ENCODE measurements around the gene TUBB. TPM values are rescaled to one million over a fixed set of nuclear protein-coding genes. Genes with fewer than 3 reads are reported as not detected.

The TUBB gene
- total and polyA plus RNA-seq, 2 donors (not counting 3 experiments of a cell fraction or from before 2014, with no cell fraction given) = 1,276 to 1,408 TPM

DNA sequence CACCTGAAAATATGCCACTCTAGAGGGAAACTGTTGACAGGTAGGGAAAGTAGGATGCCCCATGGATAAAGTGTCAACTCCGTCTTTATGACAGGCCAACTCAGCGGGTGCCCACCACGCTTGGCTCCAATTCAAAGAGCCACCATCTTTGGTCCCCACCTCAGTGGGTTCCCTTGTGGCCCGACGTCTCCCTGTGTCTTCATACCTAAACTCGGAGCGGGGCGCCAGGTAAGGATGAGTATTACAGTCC lies 3.3 kb upstream of the TUBB start:
- FAIRE-seq = no peak
- H3K4me2 ChIP-seq (ENCODE audit: insufficient read depth, low read length) = peak overlapping the region; percentile 92

More for the DNA sequence above, 3.3 kb upstream of the TUBB start:
- Histone ChIP-seq H3K79me2 (ENCODE audit: control insufficient read depth, insufficient read depth, low read length) (peaks cover 30% of the 10 kb centered on the region), H4K20me1 (replicated peaks; ENCODE audit: control insufficient read depth, extremely low read depth, insufficient read depth, low read length) (no peaks in the 10 kb centered on the region), H3K36me3 (ENCODE audit: control insufficient read depth in 2 of 2, extremely low read depth in 1 of 2, insufficient read depth in 2 of 2, low read length in 2 of 2) (peaks cover 0 to 12% of the 10 kb centered on the region in 2 experiments), H3K27ac (ENCODE audit: insufficient read depth, low read depth, low read length) (peak overlapping the region; percentile 78), H3K9me3 (replicated peaks; ENCODE audit: control insufficient read depth, insufficient read depth, low read length) (no peaks in the 10 kb centered on the region), H3K4me1 (ENCODE audit: control insufficient read depth, extremely low read depth, insufficient read depth, low read length) (peaks cover 23% of the 10 kb centered on the region), H3K9ac (replicated peaks; ENCODE audit: extremely low read depth, insufficient read depth, low read length) (peak overlapping the region; percentile 72), H3K27me3 (ENCODE audit: control insufficient read depth in 2 of 2, insufficient read depth in 2 of 2, low read length in 2 of 2) (no peaks in the 10 kb centered on the region), H3K4me3 (replicated peaks in 1 of 3; ENCODE audit: insufficient read depth in 1 of 3, low read depth in 1 of 3, low read length in 3 of 3) (peak overlapping the region; percentile 7 to 80 (median 72)), H3K9me1 (replicated peaks; ENCODE audit: control insufficient read depth, extremely low read depth, insufficient read depth, low read length) (no peaks in the 10 kb centered on the region), H2AFZ (ENCODE audit: low read depth, low read length) (peak overlapping the region; percentile 47)
- intact Hi-C loops (cut with micrococcal nuclease) = loop anchor here (1.0 kb wide), 3 partner anchors 30 to 100 kb away; partner anchors contain the start of genes MRPS18B and PPP1R10
- TF ChIP-seq MYC (IDR thresholded peaks at IDR 0.05; ENCODE audit: low read depth, low read length) (no peak), GATA2 (IDR thresholded peaks at IDR 0.05; ENCODE audit: insufficient read depth, insufficient read length, low read depth, low read length) (no peak), JUN (IDR thresholded peaks at IDR 0.05; ENCODE audit: borderline replicate concordance, insufficient read depth, insufficient read length, low read depth) (no peak), EZH2 (IDR thresholded peaks at IDR 0.05; ENCODE audit: borderline replicate concordance, low read depth, low read length, severe bottlenecking) (no peak), CTCF (IDR thresholded peaks at IDR 0.05; ENCODE audit: extremely low read depth in 1 of 2, insufficient read depth in 1 of 2, low read depth in 1 of 2, low read length in 2 of 2) (no peak), POLR2AphosphoS5 (IDR thresholded peaks at IDR 0.05; ENCODE audit: insufficient read depth, low read depth, low read length) (no peak)
- ChIA-PET POLR2A (interaction anchor here (0.8 to 2.9 kb wide), 7 partner anchors 13 to 102 kb away, joined by 3 to 18 read pairs (median 6); partner anchors contain the start of gene NRM), CTCF (interaction anchor here (0.7 to 1.8 kb wide), 14 partner anchors 10 to 371 kb away, joined by 3 to 29 read pairs (median 6); partner anchors contain the start of gene NRM)
- no peak for DNase-seq (ENCODE audit: low read depth, low spot score)
- TSS peak; percentile 57 for BruUV-seq (replicated peaks)
- dilution Hi-C loops (cut with MboI; ENCODE audit: extremely low pct_ligation_motif_present, low sequenced_read_pairs) = no loop called here
